Tibial artery (tissue), 4 donors: ENCODE data around the gene MAPK8.
A peak's percentile ranks its signal among the peaks of the same experiment; 100 is the strongest.

Source experiments
- DNase-seq, 2 donors: peaks; one replicate each; pipeline ENCODE4 v3.0.0-alpha.2; 2019
- H3K27ac ChIP-seq, 2 donors: fragments of 200-600 bp; sonication (generic) in 1 of 2; 1 replicate in 1 of 2; 2 replicates in 1 of 2; pipeline ENCODE4 v1.5.1; 2018 to 2019; ENCODE audit warnings: mild to moderate bottlenecking in 1 of 2
- H3K27me3 ChIP-seq, 2 donors: fragments of 200-600 bp; sonication (generic) in 1 of 2; one replicate each; pipeline versions ENCODE4 v1.5.1 to v1.6.0; 2016 to 2019
- H3K36me3 ChIP-seq, 3 donors: fragments of 200-600 bp; sonication (generic) in 2 of 3; one replicate each; pipeline ENCODE4 v1.5.1; 2016 to 2019; ENCODE audit warnings: mild to moderate bottlenecking in 2 of 3
- H3K4me1 ChIP-seq, 4 donors: fragments of 200-600 bp; sonication (generic) in 2 of 4; 1 replicate in 3 of 4; 2 replicates in 1 of 4; pipeline ENCODE4 v1.5.1; 2016 to 2019
- H3K4me3 ChIP-seq, 2 donors: fragments of 200-600 bp; sonication (generic) in 1 of 2; 1 replicate in 1 of 2; 2 replicates in 1 of 2; pipeline ENCODE4 v1.5.1; 2018 to 2019; ENCODE audit warnings: mild to moderate bottlenecking in 2 of 2
- H3K9me3 ChIP-seq, 3 donors: fragments of 200-600 bp; sonication (generic) in 1 of 3; one replicate each; pipeline ENCODE4 v1.5.1; 2016 to 2019
- intact Hi-C: fragments of 100-400 bp; cut with DNase I; formaldehyde crosslinking; loops from one replicate; pipeline ENCODE4 v1.15.0; 2023; ENCODE audit warnings: low total_unique reads
- TF ChIP-seq, protein P1 (sequence below), 2 experiments: fragments of 200-600 bp in 1 of 2; fragments of 450-650 bp in 1 of 2; IDR thresholded peaks; one replicate each; pipeline ENCODE4 v1.5.1; 2017 to 2019; ENCODE audit warnings: antibody characterized with exemption in 2 of 2, mild to moderate bottlenecking in 1 of 2, moderate library complexity in 1 of 2

Gene MAPK8

DNA sequence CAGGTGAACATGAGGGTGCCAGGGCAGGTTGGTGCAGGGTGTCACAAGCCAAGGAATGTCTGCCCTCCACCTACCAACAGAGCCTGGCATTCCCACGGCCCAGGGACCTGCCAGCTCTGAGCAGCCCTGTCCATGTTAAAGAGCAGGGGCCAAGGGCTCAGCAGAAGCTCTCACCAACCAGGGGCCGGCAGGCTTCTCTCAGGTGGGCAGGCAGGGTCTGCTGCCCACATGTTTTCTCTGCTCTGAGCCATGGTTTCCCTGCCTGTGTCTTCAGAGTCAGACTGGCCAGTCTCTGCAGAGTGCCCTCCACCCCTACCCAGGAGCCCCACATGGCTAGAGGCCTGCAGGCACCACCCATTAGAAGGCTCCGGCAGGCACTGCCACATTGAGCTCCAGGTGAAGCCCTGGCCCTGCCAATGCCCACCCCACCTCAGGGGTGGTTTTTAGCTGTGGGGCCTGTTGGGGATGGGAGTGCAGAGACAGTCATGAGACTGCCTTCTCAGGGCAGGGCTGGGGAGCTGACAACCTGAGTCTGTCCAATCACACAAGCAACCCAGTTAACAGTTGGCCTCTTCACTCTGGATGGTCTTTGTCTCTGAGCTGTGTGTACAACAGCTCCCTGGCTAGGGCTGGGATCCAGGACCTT is 162.5 kb downstream of the MAPK8 start:
- H3K4me3 ChIP-seq = no peak overlapping the region
- peaks cover 0 to 28% (median 24%) of the 10 kb centered on the region in 4 donors for H3K4me1 ChIP-seq
- H3K9me3 ChIP-seq = no peaks in the 10 kb centered on the region
- peaks cover 0 to 8% of the 10 kb centered on the region in 2 donors for H3K27me3 ChIP-seq
- H3K27ac ChIP-seq = no peak overlapping the region
- intact Hi-C loops = no loop called here
- H3K36me3 ChIP-seq = no peaks in the 10 kb centered on the region
- DNase-seq = no peak
- TF ChIP-seq, protein P1, sequence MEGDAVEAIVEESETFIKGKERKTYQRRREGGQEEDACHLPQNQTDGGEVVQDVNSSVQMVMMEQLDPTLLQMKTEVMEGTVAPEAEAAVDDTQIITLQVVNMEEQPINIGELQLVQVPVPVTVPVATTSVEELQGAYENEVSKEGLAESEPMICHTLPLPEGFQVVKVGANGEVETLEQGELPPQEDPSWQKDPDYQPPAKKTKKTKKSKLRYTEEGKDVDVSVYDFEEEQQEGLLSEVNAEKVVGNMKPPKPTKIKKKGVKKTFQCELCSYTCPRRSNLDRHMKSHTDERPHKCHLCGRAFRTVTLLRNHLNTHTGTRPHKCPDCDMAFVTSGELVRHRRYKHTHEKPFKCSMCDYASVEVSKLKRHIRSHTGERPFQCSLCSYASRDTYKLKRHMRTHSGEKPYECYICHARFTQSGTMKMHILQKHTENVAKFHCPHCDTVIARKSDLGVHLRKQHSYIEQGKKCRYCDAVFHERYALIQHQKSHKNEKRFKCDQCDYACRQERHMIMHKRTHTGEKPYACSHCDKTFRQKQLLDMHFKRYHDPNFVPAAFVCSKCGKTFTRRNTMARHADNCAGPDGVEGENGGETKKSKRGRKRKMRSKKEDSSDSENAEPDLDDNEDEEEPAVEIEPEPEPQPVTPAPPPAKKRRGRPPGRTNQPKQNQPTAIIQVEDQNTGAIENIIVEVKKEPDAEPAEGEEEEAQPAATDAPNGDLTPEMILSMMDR (IDR thresholded peaks at IDR 0.05) = no peak

DNA sequence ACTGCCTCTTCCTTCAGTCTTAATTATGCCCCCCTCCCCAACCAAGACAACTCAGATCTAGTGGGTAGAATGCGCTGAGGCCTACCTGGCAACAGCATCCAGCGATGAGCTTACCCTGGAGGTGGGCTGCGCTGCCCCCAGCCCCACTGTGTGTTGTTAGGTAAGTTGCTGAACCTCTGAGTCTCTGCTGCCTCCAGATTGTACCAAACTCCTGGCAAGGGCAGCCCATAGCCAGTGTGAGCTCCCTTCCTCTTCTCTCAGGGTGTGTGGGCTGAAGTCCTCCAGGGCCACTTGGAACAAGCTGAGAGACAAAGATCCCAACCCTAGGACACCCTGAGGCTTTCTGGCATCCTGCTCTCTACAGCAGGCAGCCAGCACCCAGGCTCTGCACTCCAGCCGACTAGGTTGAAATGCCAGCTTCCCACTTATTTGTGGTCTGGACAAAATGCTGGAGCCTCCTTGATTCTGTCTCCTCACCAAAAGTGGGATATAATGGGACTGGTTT is 163.1 kb downstream of the MAPK8 start:
- Histone ChIP-seq H3K4me3 (no peak overlapping the region), H3K9me3 (no peaks in the 10 kb centered on the region), H3K27ac (no peak overlapping the region), H3K4me1 (peaks cover 0 to 24% (median 19%) of the 10 kb centered on the region in 4 donors), H3K27me3 (peaks cover 0 to 8% of the 10 kb centered on the region in 2 donors), H3K36me3 (no peaks in the 10 kb centered on the region)
- intact Hi-C loops = no loop called here
- TF ChIP-seq, protein P1 (IDR thresholded peaks at IDR 0.05) = no peak
- no peak for DNase-seq

DNA sequence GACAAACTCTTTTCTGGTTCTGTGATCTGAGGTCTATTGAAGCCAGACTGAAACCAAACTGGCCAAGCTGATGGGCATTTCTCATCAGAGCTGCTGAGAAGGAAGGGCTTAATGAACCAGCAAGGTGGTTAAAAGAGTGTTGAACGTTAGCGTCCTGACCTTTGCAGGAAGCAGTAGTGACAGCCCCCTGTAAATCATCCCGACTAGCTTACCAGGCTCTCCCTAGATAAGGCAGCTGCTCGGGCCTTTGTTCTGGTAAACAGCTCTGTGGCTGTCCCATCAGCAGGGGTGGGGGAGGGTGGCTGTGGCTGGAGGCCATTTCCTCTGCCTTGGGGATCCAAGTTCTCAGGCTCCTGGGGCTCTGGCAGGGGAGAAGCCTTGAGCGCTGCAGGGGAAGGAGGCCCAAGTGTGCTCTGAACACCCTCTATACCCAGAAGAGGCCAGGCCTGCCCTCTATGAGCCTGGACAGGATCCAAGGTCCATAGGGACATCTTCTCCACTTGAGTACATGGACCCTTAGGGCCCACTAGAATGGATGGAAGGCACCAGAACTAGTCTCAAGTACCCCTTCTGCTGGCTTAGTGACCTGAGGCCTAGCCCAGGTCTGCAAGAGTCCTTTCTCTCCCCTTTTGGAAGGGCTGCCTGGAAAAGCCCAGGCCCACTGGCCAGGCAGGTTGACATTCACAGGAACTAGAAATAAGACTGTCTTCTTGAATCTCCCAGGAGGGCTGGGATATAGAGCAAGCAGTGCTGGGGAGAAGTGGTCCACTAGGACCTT is 163.8 kb downstream of the MAPK8 start:
- Histone ChIP-seq H3K36me3 (no peaks in the 10 kb centered on the region), H3K27me3 (peaks cover 0 to 8% of the 10 kb centered on the region in 2 donors), H3K4me1 (peaks cover 0 to 16% (median 12%) of the 10 kb centered on the region in 4 donors), H3K9me3 (no peaks in the 10 kb centered on the region), H3K27ac (no peak overlapping the region), H3K4me3 (no peak overlapping the region)
- peak in 1 of 2 donors; percentile 56 for DNase-seq
- intact Hi-C loops = no loop called here
- TF ChIP-seq, protein P1 (IDR thresholded peaks at IDR 0.05) = no peak

DNA sequence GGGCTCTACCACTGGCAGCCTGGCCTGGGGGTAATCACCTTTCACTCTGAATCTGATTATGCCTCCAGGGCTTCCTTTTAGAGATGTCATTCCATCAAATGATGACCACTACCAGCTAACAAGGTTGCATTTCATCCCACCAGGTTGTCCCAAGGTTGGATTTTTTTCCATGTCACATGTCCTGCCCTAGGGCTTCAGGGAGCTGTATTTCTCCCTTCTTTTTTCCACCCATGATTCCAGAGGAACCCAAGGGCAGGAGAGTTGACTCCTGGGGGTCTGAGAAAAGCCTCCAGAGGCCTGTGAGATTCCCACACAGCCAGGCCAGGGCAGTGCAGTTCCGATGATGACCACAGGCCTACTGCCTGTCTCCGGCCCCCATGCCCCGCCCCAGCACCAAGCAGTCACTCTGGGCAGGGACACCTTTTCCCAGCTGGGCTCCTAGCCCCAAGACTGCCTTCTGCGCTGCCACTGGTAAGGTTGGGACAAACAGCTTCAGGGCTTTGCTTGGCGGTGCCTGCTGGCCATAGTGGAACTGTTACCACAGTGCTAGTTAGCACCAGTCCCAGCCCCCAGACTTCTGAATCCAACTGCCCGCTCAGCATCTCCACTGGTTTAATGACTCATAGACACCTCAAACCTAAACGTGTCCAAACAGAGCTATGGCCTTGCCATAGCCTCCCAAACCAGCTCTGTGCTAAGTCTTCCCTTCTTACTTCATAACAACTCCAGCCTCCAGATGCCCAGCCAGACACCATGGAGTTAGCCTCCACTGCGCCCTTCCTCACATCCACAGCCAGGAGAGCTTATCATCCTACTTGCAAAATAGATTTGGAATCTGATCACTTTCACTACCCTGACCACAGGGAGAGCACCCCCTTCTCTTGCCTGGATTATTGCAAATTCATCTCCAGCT is 164.7 kb downstream of the MAPK8 start:
- H3K36me3 ChIP-seq = no peaks in the 10 kb centered on the region
- no peak overlapping the region for H3K27ac ChIP-seq
- H3K4me1 ChIP-seq = peaks cover 0 to 8% (median 4%) of the 10 kb centered on the region in 4 donors
- DNase-seq = no peak
- no peak overlapping the region for H3K4me3 ChIP-seq
- H3K27me3 ChIP-seq = peaks cover 0 to 8% of the 10 kb centered on the region in 2 donors
- intact Hi-C loops = no loop called here
- TF ChIP-seq, protein P1 (IDR thresholded peaks at IDR 0.05) = no peak
- H3K9me3 ChIP-seq = no peaks in the 10 kb centered on the region

DNA sequence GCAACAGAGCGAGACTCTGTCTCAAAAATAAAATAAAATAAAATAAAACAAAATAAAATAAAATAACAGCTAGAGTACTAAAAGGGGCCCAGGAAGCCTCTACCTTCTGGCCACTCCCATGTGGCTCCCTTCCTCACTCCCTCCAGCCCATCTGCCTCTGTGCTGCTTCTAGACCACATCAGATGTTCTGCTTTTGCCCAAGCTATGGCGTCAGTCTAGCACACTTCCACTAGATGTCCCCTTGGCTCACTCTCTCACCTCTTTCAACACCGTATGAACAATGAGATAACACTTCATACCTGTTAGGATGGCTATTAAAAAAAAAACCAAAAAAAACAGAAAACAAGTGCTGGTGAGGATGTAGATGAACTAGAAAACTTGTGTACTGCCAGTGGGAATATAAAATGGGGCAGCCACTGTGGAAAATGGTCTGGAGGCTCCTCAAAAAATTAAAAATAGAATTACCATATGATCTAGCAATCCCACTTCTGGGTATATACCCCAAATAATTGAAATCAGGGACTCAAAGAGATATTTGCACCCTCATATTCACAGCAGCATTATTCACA is 166.1 kb downstream of the MAPK8 start:
- Histone ChIP-seq H3K4me1 (no peaks in the 10 kb centered on the region), H3K9me3 (no peaks in the 10 kb centered on the region)
- intact Hi-C loops = no loop called here

More for the DNA sequence above, 166.1 kb downstream of the MAPK8 start:
- TF ChIP-seq, protein P1 (IDR thresholded peaks at IDR 0.05) = no peak
- Histone ChIP-seq H3K36me3 (no peaks in the 10 kb centered on the region), H3K27ac (no peak overlapping the region), H3K27me3 (peaks cover 0 to 3% of the 10 kb centered on the region in 2 donors), H3K4me3 (no peak overlapping the region)
- DNase-seq = no peak
